Activated T-helper 2 cell treated with anti-CD3 and anti-CD28 coated beads, Interferon-gamma antibody, Interleukin-2, Interleukin-4, amounts not matched to agents 10 μg/mL and 5 μg/mL and 100 μg/mL, durations not matched to agents 14 hours and 24 hours and 36 hours (primary cell): ENCODE results near the gene TNFRSF1B. TPM values are rescaled to one million over a fixed set of nuclear protein-coding genes. Genes with fewer than 3 reads are reported as not detected.

Source experiments
- DNase-seq: peaks from one replicate; pipeline ENCODE4 v3.0.0; 2021; ENCODE audit warnings: low spot score
- H3K27ac Mint-ChIP-seq: one replicate; pipeline ENCODE4 v1.8.0; 2021; ENCODE audit warnings: mixed read lengths
- H3K27me3 Mint-ChIP-seq: one replicate; pipeline ENCODE4 v1.8.0; 2021; ENCODE audit warnings: low read depth, mixed read lengths
- H3K36me3 Mint-ChIP-seq: one replicate; pipeline ENCODE4 v1.8.0; 2021; ENCODE audit warnings: low read depth, mixed read lengths
- H3K4me1 Mint-ChIP-seq: one replicate; pipeline ENCODE4 v1.8.0; 2021; ENCODE audit warnings: low read depth, mixed read lengths
- H3K4me3 Mint-ChIP-seq: one replicate; pipeline ENCODE4 v1.8.0; 2021; ENCODE audit warnings: low read depth, mild to moderate bottlenecking, moderate library complexity, mixed read lengths
- H3K9me3 Mint-ChIP-seq: one replicate; pipeline ENCODE4 v1.8.0; 2021; ENCODE audit warnings: mixed read lengths
- intact Hi-C: fragments of 100-400 bp; cut with micrococcal nuclease; formaldehyde crosslinking; loops from one replicate; pipeline ENCODE4 v1.15.1; 2023
- total RNA-seq: library from RNA; stranded (reverse); gene quantifications from 2 replicates; pipeline ENCODE4 v1.2.3, GENCODE V29; 2022

Gene TNFRSF1B
- 150 and 153 TPM in 2 replicates for total RNA-seq

DNA sequence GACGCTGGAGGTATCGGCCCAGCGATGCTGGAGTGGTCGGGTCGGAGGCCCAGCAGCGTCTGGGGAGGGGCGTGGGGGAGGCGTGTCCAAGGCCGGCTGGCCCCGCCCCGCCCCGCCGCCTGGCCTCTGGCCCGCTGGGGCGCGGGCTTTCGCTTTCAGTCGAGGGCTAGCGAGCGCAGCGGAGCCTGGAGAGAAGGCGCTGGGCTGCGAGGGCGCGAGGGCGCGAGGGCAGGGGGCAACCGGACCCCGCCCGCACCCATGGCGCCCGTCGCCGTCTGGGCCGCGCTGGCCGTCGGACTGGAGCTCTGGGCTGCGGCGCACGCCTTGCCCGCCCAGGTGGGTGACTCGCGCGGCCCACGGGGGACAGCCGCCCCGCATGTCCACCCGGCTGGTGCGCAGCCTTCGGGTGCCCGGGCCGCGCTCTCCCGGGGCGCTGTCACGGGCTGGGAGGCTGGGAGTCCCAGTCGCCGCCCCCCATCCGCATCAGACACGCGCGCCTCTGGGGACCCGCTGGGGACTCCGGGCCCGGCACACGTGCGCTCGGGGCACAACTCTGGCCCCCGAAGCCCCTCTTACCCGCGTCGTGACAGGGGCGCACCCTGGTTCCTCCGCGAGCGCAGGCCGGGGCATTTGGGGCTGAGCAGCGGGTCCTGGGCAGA, at the start of gene TNFRSF1B:
TSS of gene TNFRSF1B (plus strand) at position 158 of the 659 bp plus-strand sequence. CDS start at position 259, 101 bp downstream.
- intact Hi-C loops = no loop called here

DNA sequence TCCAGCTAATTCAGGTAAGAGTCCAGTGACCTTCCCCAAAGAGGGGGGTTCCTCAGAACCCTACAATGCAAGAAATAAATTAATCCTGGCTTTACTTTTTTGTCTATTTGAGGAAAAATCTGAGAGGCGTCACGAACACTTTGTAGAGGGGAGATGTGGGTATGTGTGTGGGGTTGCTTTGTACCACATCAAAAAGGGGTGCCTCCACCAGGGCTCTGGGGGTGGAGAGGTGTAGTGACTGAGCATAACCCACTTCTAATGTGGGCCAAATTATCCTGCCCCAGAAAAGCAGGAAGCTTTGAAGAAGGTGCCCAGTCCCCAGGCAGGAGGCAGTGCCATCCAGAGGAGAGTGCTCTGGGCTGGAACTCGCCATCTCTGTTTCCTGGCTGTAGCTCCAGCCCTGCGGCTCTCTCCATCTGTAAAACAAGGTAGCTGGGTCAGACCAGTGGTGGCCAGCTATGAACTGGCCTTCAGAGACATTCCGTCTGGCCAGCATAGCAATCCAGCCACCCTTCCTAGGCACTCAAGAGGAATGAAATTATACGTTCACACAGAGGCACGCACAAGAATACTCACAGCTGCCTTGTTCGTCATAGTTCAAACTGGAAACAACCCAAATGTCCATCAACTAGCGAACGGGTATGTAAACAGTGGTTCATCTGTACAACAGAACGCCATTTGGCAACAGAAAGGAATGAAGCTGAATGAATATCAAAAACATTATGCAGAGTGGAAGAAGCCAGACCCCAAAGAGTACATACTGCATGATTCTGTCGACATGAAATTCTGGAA, 45.4 kb upstream of the TNFRSF1B start:
- Mint-ChIP-seq H3K4me1 (peaks cover 25% of the 10 kb centered on the region), H3K4me3 (no peak overlapping the region)

More for the DNA sequence above, at the start of gene TNFRSF1B:
- H3K9me3 Mint-ChIP-seq = peaks cover 4% of the 10 kb centered on the region
- DNase-seq = peak; percentile 73
- H3K27me3 Mint-ChIP-seq = no peaks in the 10 kb centered on the region
- H3K27ac Mint-ChIP-seq = peak within 1 kb of the TSS; percentile 97
- H3K36me3 Mint-ChIP-seq = peaks cover 40% of the 10 kb centered on the region
- H3K4me3 Mint-ChIP-seq = peak within 1 kb of the TSS; percentile 100
- H3K4me1 Mint-ChIP-seq = peaks cover 63% of the 10 kb centered on the region

DNA sequence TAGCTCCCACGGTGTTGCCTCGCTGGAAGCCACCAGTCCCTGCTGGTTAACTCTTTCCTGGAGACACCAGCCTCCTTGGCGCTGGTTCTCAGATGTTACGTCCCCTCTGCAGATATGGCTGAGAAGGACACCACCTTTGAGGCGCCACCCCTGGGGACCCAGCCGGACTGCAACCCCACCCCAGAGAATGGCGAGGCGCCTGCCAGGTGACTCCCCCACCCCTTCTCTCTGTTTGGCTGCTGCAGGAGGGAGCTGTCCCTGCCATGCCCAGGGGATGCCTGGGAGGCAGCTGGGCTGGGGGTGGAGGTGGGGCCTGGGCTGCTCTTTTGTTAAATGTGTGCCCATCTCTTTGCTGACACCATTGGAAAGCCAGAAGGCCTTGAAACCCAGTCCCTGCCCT, 43.6 kb upstream of the TNFRSF1B start:
- Mint-ChIP-seq H3K4me3 (no peak overlapping the region), H3K27me3 (no peaks in the 10 kb centered on the region), H3K36me3 (peaks cover 64% of the 10 kb centered on the region), H3K27ac (no peak overlapping the region), H3K9me3 (no peaks in the 10 kb centered on the region), H3K4me1 (peaks cover 33% of the 10 kb centered on the region)
- intact Hi-C loops = no loop called here
- no peak for DNase-seq

More for the DNA sequence above, 45.4 kb upstream of the TNFRSF1B start:
- Mint-ChIP-seq H3K9me3 (no peaks in the 10 kb centered on the region), H3K27ac (no peak overlapping the region), H3K36me3 (peaks cover 62% of the 10 kb centered on the region), H3K27me3 (no peaks in the 10 kb centered on the region)
- DNase-seq = no peak
- intact Hi-C loops = no loop called here

DNA sequence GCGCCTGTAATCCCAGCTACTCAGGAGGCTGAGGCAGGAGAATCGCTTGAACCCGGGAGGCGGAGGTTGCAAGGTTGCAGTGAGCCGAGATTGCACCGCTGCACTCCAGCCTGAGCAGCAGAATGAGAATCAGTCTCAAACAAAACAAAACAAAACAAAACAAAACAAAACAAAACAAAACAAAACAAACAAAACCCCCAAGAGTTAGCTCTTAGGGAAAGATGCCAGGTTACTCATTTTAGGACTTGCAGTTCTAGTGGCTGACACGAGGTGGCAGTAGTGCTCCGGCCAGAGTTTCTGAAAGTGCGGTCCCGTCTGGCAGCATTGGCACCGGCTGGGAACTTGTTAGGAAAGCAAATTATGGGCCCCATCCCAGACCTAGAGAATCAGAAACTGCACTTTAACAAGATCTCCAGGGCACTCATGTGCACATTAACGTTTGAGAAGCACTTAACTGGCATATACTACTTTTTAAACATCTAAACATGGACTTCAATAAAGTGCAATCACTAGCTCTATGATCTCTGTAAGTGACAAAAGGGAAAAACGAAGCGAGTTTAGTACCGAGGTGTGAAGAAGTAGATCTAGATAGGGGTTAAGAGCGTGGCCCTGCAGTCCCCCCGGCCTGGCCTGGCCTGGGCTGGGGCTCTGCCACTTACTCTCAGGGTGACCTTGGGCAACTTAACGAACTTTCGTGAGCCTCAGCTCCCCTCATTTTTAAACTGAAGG, 41.9 kb upstream of the TNFRSF1B start:
- intact Hi-C loops = loop anchor here (1.0 to 2.0 kb wide), 3 partner anchors 48 to 119 kb away; no protein-coding TSS in a partner anchor
- H3K4me1 Mint-ChIP-seq = peaks cover 33% of the 10 kb centered on the region
- peak; percentile 66 for DNase-seq
- H3K36me3 Mint-ChIP-seq = peaks cover 63% of the 10 kb centered on the region
- no peaks in the 10 kb centered on the region for H3K9me3 Mint-ChIP-seq
- H3K4me3 Mint-ChIP-seq = no peak overlapping the region
- H3K27ac Mint-ChIP-seq = peak overlapping the region; percentile 55
- no peaks in the 10 kb centered on the region for H3K27me3 Mint-ChIP-seq

DNA sequence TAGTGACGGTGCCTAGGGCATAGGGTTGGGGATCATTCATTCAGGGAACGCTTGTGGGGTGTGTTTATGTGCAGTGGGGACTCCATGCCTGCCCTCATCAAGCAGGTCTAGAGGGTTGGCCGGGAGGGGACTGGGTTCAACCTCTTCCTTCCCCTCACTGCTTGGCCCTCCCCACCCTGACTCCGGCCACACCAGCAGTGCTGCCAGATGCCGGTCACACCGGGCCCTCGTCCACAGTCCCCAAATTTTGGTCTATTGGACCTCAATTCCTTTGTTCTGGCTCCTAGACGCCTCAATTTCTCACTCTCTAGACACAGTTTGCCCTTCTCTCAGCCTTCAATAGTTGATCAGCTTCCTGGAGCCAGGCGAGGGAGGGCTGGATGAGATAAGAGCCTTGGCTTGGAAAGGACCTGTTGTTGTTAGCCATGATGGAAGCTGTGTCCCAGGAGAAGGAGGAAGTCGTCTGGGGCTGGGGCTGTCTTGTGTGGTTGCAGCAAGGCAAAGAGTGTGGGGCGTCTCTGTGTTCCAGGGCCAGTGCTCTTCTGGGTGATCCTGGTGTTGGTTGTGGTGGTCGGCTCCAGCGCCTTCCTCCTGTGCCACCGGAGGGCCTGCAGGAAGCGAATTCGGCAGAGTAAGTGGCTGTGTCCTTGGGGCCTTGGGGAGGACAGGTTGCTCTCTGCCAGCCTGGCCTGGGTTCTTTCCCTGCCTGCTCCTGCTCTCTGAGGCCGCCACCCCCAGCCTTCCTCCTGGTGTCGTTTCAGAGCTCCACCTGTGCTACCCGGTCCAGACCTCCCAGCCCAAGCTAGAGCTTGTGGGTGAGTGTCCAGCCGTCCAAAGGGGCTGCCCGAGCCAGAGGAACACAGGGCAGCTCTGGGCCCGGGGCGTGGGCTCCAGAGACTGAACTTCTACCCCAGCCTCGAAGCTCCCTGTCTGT, 41.1 kb upstream of the TNFRSF1B start:
- no peak for DNase-seq
- peak overlapping the region; percentile 8 for H3K27ac Mint-ChIP-seq
- H3K36me3 Mint-ChIP-seq = peaks cover 59% of the 10 kb centered on the region
- H3K4me1 Mint-ChIP-seq = peaks cover 26% of the 10 kb centered on the region
- H3K27me3 Mint-ChIP-seq = no peaks in the 10 kb centered on the region
- H3K9me3 Mint-ChIP-seq = no peaks in the 10 kb centered on the region
- intact Hi-C loops = loop anchor here (2.0 kb wide), 1 partner anchor 47 kb away; no protein-coding TSS in a partner anchor
- no peak overlapping the region for H3K4me3 Mint-ChIP-seq

DNA sequence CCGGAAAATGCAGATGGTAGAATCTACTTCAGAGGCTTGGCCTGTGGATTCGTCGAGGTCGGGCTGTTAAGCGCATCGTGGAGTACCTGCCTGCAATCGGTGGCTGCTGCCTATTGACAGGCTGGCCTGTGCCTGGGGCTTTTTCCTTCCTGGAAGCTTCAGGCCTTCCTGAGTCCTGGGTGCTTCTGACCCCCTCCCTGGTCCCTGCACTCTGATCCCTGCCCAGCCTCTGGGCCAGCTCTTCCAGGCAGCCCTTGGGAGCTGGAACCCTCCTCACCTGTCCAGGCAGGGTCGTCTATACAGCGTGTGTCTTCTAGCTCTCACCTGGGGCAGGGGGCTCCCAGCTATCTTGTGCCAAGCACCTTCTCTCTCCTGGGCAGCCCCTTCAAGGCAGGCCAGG, 40.0 kb upstream of the TNFRSF1B start:
- Mint-ChIP-seq H3K4me3 (no peak overlapping the region), H3K36me3 (peaks cover 53% of the 10 kb centered on the region), H3K4me1 (peaks cover 17% of the 10 kb centered on the region), H3K9me3 (no peaks in the 10 kb centered on the region), H3K27ac (peak overlapping the region; percentile 92), H3K27me3 (no peaks in the 10 kb centered on the region)
- intact Hi-C loops = no loop called here
- no peak for DNase-seq

DNA sequence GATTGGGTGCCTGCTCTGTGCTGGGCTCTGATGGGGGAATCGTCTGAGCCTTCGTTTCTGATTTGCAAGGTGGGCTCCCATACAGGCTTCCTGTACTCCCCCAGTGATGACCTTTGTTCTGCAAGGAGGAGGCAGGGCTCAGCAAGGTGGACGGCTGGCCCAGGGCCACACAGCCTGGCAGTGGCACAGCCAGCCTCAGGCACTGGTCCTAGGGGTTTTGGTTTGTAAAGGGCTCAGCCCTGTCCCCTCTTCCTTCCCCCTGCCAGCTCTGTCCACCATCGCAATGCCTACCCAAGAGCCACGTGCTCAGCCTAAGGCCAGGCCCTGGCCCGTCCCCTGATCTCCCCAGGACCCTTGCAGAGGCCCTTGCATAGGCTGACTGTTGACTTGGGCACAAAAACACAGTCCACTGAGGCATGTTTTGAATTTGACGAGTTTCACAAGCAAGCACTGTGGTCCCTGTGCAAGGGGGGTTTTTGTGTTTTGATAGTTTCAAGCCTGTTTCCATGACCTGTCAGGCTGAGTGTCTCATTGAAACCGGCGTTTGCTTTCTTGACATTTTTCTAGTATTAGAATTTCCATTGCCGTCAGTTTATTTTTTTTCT, 39.5 kb upstream of the TNFRSF1B start:
- Mint-ChIP-seq H3K27me3 (no peaks in the 10 kb centered on the region), H3K4me3 (no peak overlapping the region), H3K9me3 (no peaks in the 10 kb centered on the region), H3K27ac (peak overlapping the region; percentile 92), H3K36me3 (peaks cover 55% of the 10 kb centered on the region), H3K4me1 (peaks cover 16% of the 10 kb centered on the region)
- intact Hi-C loops = no loop called here
- no peak for DNase-seq

DNA sequence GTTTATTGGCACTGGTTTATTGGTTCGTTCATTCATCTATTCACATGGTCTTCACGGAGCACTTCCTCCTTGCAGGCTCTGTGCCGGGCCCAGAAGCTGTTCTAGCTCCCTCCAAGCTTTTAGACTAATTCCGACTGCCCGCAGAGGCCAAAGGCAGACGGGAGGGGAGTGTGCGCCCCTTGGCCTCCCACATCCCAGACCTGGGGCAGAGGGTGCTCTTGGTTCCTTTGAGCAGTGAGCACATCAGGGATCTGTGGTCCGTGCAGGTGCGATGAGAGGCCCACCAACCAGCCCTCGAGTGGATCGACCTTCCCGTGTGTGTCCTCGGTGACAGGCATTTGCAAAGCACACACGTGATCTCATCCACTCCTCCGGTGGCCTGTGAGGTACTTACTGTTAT, 38.7 kb upstream of the TNFRSF1B start:
- intact Hi-C loops = no loop called here
- Mint-ChIP-seq H3K9me3 (no peaks in the 10 kb centered on the region), H3K36me3 (peaks cover 61% of the 10 kb centered on the region), H3K4me1 (peaks cover 21% of the 10 kb centered on the region), H3K4me3 (no peak overlapping the region), H3K27me3 (no peaks in the 10 kb centered on the region), H3K27ac (peak overlapping the region; percentile 92)
- no peak for DNase-seq

DNA sequence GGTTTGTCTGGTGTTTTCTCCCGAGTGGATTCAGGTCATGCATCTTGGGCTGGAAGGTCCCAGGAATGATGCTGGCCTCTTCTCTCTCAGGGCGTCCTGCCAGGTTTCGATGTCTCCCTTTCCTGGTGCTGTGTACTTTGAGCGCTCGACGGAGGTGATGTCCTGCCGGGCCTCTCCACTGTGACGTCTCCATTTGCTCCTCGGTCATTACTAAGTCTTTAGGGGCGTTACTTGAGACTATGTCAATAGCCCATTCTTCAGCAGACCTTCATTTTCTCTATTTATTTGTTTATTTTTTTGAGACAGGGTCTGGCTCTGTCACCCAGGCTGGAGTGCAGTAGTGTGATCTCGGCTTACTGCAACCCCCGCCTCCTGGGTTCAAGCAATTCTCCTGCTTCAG, 37.2 kb upstream of the TNFRSF1B start:
- Mint-ChIP-seq H3K4me1 (peaks cover 24% of the 10 kb centered on the region), H3K4me3 (no peak overlapping the region), H3K9me3 (no peaks in the 10 kb centered on the region), H3K27ac (peak overlapping the region; percentile 40), H3K36me3 (peaks cover 58% of the 10 kb centered on the region), H3K27me3 (no peaks in the 10 kb centered on the region)
- no peak for DNase-seq
- intact Hi-C loops = no loop called here

DNA sequence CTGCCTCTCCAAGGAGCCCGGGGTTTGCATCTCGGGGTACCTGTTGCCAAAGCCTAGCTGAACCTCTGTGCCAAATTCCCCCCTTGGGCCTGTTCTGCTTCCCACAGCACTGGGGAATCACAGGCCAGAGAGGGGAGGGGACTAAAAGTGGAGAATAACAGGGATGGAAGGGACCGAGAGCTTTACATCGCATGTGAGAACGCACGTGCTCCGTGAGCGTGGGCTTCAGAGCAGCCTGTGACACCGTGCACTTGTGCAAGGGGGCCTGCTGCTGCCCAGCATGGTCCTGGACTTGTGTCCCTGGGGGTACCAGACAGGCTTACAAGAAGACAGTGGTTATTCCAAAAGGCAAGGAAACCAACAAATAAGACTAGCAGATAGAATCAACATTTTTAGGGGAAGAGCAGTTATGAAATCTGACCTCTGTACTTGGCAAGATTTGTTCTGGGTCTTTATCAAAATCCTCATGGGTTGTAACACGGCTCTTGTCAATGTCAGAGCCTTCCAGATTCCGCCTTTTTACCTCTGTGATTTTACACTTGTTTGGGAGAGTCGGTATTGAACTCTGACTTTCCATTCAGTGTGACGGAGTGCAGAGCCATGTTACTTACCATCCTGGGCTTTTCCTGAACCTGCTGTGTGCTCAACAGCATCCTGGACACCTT, 36.2 kb upstream of the TNFRSF1B start:
- intact Hi-C loops = no loop called here
- peaks cover 19% of the 10 kb centered on the region for H3K4me1 Mint-ChIP-seq
- no peak overlapping the region for H3K27ac Mint-ChIP-seq
- H3K36me3 Mint-ChIP-seq = peaks cover 54% of the 10 kb centered on the region
- H3K4me3 Mint-ChIP-seq = no peak overlapping the region
- DNase-seq = no peak
- H3K27me3 Mint-ChIP-seq = no peaks in the 10 kb centered on the region
- H3K9me3 Mint-ChIP-seq = no peaks in the 10 kb centered on the region

DNA sequence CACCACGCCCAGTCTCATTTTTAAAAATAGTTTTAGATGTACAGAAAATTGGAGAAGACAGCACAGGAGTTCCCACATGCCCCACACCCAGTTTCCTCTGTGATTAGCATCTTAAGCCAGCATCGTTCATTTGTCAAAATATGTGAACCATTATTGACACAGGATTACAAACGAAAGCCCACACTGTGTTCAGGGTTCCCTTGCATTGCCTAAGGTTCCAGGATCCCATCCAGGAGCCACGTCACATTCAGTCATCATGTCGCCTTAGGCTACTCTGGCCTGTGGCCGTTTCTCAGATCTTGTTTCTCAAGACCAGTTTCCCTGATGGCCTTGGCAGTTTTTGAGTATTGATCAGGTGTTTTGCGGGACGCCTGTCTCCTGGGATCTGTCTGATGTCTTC, 34.7 kb upstream of the TNFRSF1B start:
- intact Hi-C loops = no loop called here
- Mint-ChIP-seq H3K4me1 (peaks cover 11% of the 10 kb centered on the region), H3K36me3 (peaks cover 43% of the 10 kb centered on the region), H3K4me3 (no peak overlapping the region), H3K27ac (peak overlapping the region; percentile 7), H3K9me3 (no peaks in the 10 kb centered on the region), H3K27me3 (no peaks in the 10 kb centered on the region)
- DNase-seq = no peak
